GM12878 (cell line): ENCODE measurements around the gene GNA14. TPM values are rescaled to one million over a fixed set of nuclear protein-coding genes. Genes with fewer than 3 reads are reported as not detected.

Experiments
- ATAC-seq: fragments of 200-7000 bp; cut with Tn5 transposase; 3 replicates; pipeline ENCODE4 v1.9.1; 2020; ENCODE audit warnings: mild to moderate bottlenecking, moderate library complexity
- BruUV-seq: library from RNA; stranded (reverse); fragments of 400-500 nt; replicated peaks from 2 replicates; lab custom pipeline; 2021; lab: Mats Ljungman, UMichigan
- CTCF ChIA-PET: fragments of 300-600 bp; sonication (Branson Sonifier 250); formaldehyde crosslinking; extraction: SDS; loops from one replicate; lab custom pipeline; 2021; ENCODE audit warnings: inconsistent platforms; lab: Yijun Ruan, JAX
- POLR2A ChIA-PET: fragments of 350-600 bp; formaldehyde crosslinking; extraction: SDS; loops from one replicate; lab custom pipeline; 2021; ENCODE audit warnings: inconsistent platforms; lab: Charles Lee
- RAD21 ChIA-PET: fragments of 300-600 bp; sonication (Branson Sonifier 250); formaldehyde crosslinking; loops from one replicate; lab custom pipeline; 2023; ENCODE audit warnings: antibody characterized with exemption; ENCODE audit not compliant: unreplicated experiment; lab: Charles Lee
- SMC1A ChIA-PET: fragments of 300-600 bp; sonication (Branson Sonifier 250); formaldehyde crosslinking; loops from one replicate; lab custom pipeline; 2023; ENCODE audit not compliant: unreplicated experiment, uncharacterized antibody; lab: Charles Lee
- DNase-seq: peaks from one replicate; pipeline ENCODE4 v3.0.0-alpha.2; 2011; ENCODE audit warnings: low read depth, low spot score
- FAIRE-seq: peaks from 3 replicates; lab custom pipeline; 2011; peaks lifted over from hg19 to GRCh38; lab: Jason Lieb, UNC
- H2AFZ ChIP-seq: 2 replicates; pipeline ENCODE4 v1.6.0; 2011; ENCODE audit warnings: low read depth, low read length, control low read depth; ENCODE audit not compliant: control insufficient read depth
- H3K27ac ChIP-seq: 2 replicates; pipeline ENCODE4 v1.5.1; 2011; ENCODE audit warnings: control low read depth; ENCODE audit not compliant: control insufficient read depth, insufficient read depth
- H3K27me3 ChIP-seq, 2 experiments: replicated peaks in 1 of 2; 2 replicates each; pipeline versions ENCODE4 v1.6.0 to v1.6.1; 2011; ENCODE audit warnings: low read length in 1 of 2; ENCODE audit not compliant: control insufficient read depth in 2 of 2, insufficient read depth in 2 of 2
- H3K36me3 ChIP-seq, 2 experiments: 2 replicates each; pipeline ENCODE4 v1.5.1; 2011; ENCODE audit warnings: low read length in 1 of 2; ENCODE audit not compliant: control insufficient read depth in 2 of 2, insufficient read depth in 2 of 2
- H3K4me1 ChIP-seq: 2 replicates; pipeline ENCODE4 v1.6.1; 2011; ENCODE audit warnings: mild to moderate bottlenecking, low read length, moderate library complexity, mixed read lengths; ENCODE audit not compliant: control insufficient read depth, insufficient read depth
- H3K4me2 ChIP-seq: 2 replicates; pipeline ENCODE4 v1.6.0; 2011; ENCODE audit warnings: control low read depth; ENCODE audit not compliant: control insufficient read depth, insufficient read depth
- H3K4me3 ChIP-seq: fragments of 200-600 bp; sonication (generic); 2 replicates; pipeline ENCODE4 v1.5.1; 2016
- H3K79me2 ChIP-seq: 2 replicates; pipeline ENCODE4 v1.6.0; 2011; ENCODE audit warnings: low read length; ENCODE audit not compliant: control insufficient read depth, insufficient read depth
- H3K9ac ChIP-seq: 2 replicates; pipeline ENCODE4 v1.8.0; 2011; ENCODE audit warnings: low read length, control low read depth, mixed read lengths; ENCODE audit not compliant: control insufficient read depth, insufficient read depth
- H3K9me3 ChIP-seq: replicated peaks from 3 replicates; pipeline ENCODE4 v1.5.1; 2011; ENCODE audit warnings: mild to moderate bottlenecking, low read length; ENCODE audit not compliant: control insufficient read depth, insufficient read depth
- H4K20me1 ChIP-seq: 2 replicates; pipeline ENCODE4 v1.6.0; 2011; ENCODE audit not compliant: control insufficient read depth, insufficient read depth
- BACH1 ChIP-seq: fragments of 450-650 bp; IDR thresholded peaks from 2 replicates; pipeline ENCODE4 v1.6.1; 2017; ENCODE audit warnings: mild to moderate bottlenecking, borderline replicate concordance
- CEBPB ChIP-seq, 2 experiments: fragments of 150-350 bp in 1 of 2; IDR thresholded peaks; 2 replicates each; pipeline ENCODE4 v1.6.1; 2012 to 2014; ENCODE audit warnings: low read depth in 2 of 2, low read length in 2 of 2, borderline replicate concordance in 1 of 2, inconsistent platforms in 1 of 2
- ETV6 ChIP-seq, 2 experiments: fragments of 450-650 bp in 1 of 2; IDR thresholded peaks in 1 of 2; conservative IDR thresholded peaks in 1 of 2; 2 replicates each; pipeline ENCODE4 v1.6.1; 2014; ENCODE audit warnings: antibody characterized with exemption in 1 of 2, borderline replicate concordance in 1 of 2, low read depth in 1 of 2, mild to moderate bottlenecking in 1 of 2, moderate library complexity in 1 of 2
- JUND ChIP-seq: IDR thresholded peaks from 2 replicates; pipeline ENCODE4 v1.6.1; 2012; ENCODE audit warnings: low read depth, mild to moderate bottlenecking, low read length, improper control_type of control experiment, moderate library complexity
- KLF5 ChIP-seq: fragments of 450-650 bp; IDR thresholded peaks from 2 replicates; pipeline ENCODE4 v1.6.1; 2014; ENCODE audit warnings: mild to moderate bottlenecking; ENCODE audit not compliant: partially characterized antibody
- LARP7 ChIP-seq: fragments of 450-650 bp; IDR thresholded peaks from 2 replicates; pipeline ENCODE4 v1.6.1; 2017; ENCODE audit warnings: mild to moderate bottlenecking
- PML ChIP-seq: IDR thresholded peaks from 2 replicates; pipeline ENCODE4 v1.6.1; 2012; ENCODE audit warnings: low read length, inconsistent platforms
- RCOR1 ChIP-seq: conservative IDR thresholded peaks from 2 replicates; pipeline ENCODE4 v1.6.1; 2012; ENCODE audit warnings: low read depth, low read length, improper control_type of control experiment
- RELA ChIP-seq: fragments of 450-650 bp; IDR thresholded peaks from 2 replicates; pipeline ENCODE4 v1.8.0; 2014; ENCODE audit warnings: borderline replicate concordance; ENCODE audit not compliant: partially characterized antibody
- SUZ12 ChIP-seq: fragments of 200-600 bp; sonication (generic); IDR thresholded peaks from one replicate; pipeline ENCODE4 v1.6.1; 2018; ENCODE audit warnings: antibody characterized with exemption, mild to moderate bottlenecking; ENCODE audit not compliant: unreplicated experiment
- USF2 ChIP-seq: IDR thresholded peaks from 2 replicates; pipeline ENCODE4 v1.6.1; 2011; ENCODE audit warnings: low read depth, low read length, improper control_type of control experiment, borderline replicate concordance
- WGBS: methylation state at CpG from one replicate; pipeline ENCODE4 v1.1.6; 2016; ENCODE audit warnings: low lambda C conversion rate; ENCODE audit not compliant: insufficient replicate concordance, insufficient coverage; ENCODE audit errors: missing lambda C conversion rate; 5-methylcytosine and 5-hydroxymethylcytosine counted together
- in situ Hi-C: fragments of 300-500 bp; cut with MboI; formaldehyde crosslinking; loops from 9 replicates; pipeline ENCODE4 v1.14.3; 2018; ENCODE audit warnings: mixed read lengths
- intact Hi-C: fragments of 100-400 bp; cut with micrococcal nuclease; formaldehyde crosslinking; loops from one replicate; pipeline ENCODE4 v1.14.2; 2022; ENCODE audit not compliant: unreplicated experiment
- polyA plus RNA-seq, 11 experiments: library from polyadenylated mRNA; depleted of rRNA in 4 of 11; unstranded in 6 of 11; stranded (reverse) in 5 of 11; fragments of >200 nt; fragmentation: Nextera tagmentation in 4 of 11; fragmentation: Illumina TruSeq in 1 of 11; extraction: Ambion mirVana in 4 of 11; extraction: Trizol in 1 of 11; gene quantifications; 1 replicate in 1 of 11; 2 replicates in 10 of 11; pipeline versions ENCODE4 v1.2.1 to v1.2.3, GENCODE V29; 2011 to 2016; ENCODE audit warnings: inconsistent platforms in 2 of 11, missing spikeins in 2 of 11, low read depth in 1 of 11
- total RNA-seq, 4 experiments: library from RNA; depleted of rRNA in 3 of 4; stranded (reverse); fragments of >200 nt in 3 of 4; fragmentation: Illumina TruSeq in 1 of 4; extraction: Trizol in 1 of 4; gene quantifications; 2 replicates each; pipeline versions ENCODE4 v1.2.1 to v1.2.3, GENCODE V29; 2013 to 2021
- TF ChIP-seq, protein P1 (sequence below): fragments of 450-650 bp; formaldehyde crosslinking; IDR thresholded peaks from 2 replicates; pipeline ENCODE4 v1.4.0; 2020; ENCODE audit warnings: mild to moderate bottlenecking, moderate library complexity
- TF ChIP-seq, protein P2 (sequence below): fragments of 450-650 bp; IDR thresholded peaks from 2 replicates; pipeline ENCODE4 v1.6.1; 2018; ENCODE audit warnings: borderline replicate concordance, mild to moderate bottlenecking; ENCODE audit not compliant: partially characterized antibody
- TF ChIP-seq, protein P3 (sequence below): fragments of 450-650 bp; IDR thresholded peaks from 2 replicates; pipeline ENCODE4 v1.6.1; 2017; ENCODE audit warnings: mild to moderate bottlenecking

GNA14 gene
- total and polyA plus RNA-seq, 10 of the 15 experiments (the other 5 are each of a cell fraction or from before 2014, with no cell fraction given) = 0.17 TPM; not detected in 9

GRCh38 chr9:77663754-77664153, 15.6 kb upstream of the GNA14 start (continued):
- no peak for TF ChIP-seq CEBPB (IDR thresholded peaks at IDR 0.05; ENCODE audit: borderline replicate concordance in 1 of 2, low read depth in 2 of 2, low read length in 2 of 2)
- TF ChIP-seq KLF5 = no peak
- TF ChIP-seq RCOR1 = no peak
- no peak for TF ChIP-seq JUND

DNA sequence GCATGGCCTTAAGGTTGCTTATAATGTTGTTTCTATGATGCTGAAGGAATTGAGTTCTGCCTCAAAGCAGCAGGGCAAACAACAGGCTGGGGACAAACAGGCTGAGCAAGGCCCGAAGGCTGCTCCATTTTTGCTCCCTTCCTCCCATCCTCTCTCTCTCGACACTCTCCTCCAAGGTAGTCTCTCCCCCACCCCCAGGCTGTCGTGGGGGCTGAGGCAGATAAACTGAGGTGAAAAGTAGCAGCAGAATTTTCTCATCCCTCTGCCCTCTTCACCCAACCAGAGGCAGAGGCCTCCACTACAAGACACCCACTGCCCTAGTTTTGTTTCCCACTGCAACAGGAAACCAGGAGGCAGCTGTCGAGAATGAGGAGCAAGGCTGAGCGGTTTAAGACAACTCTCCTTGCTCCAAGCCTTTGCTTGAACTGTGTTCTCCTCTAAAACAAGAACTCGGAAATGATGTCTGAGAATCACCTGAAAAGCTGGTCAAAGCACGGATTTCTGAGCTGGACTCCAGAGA, 13.5 kb upstream of the GNA14 start:
- POLR2A ChIA-PET = no interaction called here
- H3K79me2 ChIP-seq = no peaks in the 10 kb centered on the region
- CTCF ChIA-PET = no interaction called here
- no peaks in the 10 kb centered on the region for H3K27me3 ChIP-seq
- no peak for DNase-seq
- intact Hi-C loops = no loop called here
- H3K9me3 ChIP-seq = no peaks in the 10 kb centered on the region
- BruUV-seq = no TSS peak
- no peaks in the 10 kb centered on the region for H3K36me3 ChIP-seq
- RAD21 ChIA-PET = no interaction called here
- H3K4me1 ChIP-seq = no peaks in the 10 kb centered on the region
- in situ Hi-C loops = no loop called here
- H3K27ac ChIP-seq = no peak overlapping the region
- SMC1A ChIA-PET = interaction anchor here (0.6 kb wide), 1 partner anchor 78 kb away, joined by 3 read pairs; no protein-coding TSS in a partner anchor
- no peak overlapping the region for H2AFZ ChIP-seq
- H3K9ac ChIP-seq = no peak overlapping the region
- ATAC-seq = no peak
- WGBS = 16% methylated on average over 7 of the region's 7 CpGs
- no peak for FAIRE-seq
- no peak overlapping the region for H3K4me3 ChIP-seq
- no peak overlapping the region for H3K4me2 ChIP-seq
- H4K20me1 ChIP-seq = no peaks in the 10 kb centered on the region
- no peak for TF ChIP-seq PML
- TF ChIP-seq, protein P1, sequence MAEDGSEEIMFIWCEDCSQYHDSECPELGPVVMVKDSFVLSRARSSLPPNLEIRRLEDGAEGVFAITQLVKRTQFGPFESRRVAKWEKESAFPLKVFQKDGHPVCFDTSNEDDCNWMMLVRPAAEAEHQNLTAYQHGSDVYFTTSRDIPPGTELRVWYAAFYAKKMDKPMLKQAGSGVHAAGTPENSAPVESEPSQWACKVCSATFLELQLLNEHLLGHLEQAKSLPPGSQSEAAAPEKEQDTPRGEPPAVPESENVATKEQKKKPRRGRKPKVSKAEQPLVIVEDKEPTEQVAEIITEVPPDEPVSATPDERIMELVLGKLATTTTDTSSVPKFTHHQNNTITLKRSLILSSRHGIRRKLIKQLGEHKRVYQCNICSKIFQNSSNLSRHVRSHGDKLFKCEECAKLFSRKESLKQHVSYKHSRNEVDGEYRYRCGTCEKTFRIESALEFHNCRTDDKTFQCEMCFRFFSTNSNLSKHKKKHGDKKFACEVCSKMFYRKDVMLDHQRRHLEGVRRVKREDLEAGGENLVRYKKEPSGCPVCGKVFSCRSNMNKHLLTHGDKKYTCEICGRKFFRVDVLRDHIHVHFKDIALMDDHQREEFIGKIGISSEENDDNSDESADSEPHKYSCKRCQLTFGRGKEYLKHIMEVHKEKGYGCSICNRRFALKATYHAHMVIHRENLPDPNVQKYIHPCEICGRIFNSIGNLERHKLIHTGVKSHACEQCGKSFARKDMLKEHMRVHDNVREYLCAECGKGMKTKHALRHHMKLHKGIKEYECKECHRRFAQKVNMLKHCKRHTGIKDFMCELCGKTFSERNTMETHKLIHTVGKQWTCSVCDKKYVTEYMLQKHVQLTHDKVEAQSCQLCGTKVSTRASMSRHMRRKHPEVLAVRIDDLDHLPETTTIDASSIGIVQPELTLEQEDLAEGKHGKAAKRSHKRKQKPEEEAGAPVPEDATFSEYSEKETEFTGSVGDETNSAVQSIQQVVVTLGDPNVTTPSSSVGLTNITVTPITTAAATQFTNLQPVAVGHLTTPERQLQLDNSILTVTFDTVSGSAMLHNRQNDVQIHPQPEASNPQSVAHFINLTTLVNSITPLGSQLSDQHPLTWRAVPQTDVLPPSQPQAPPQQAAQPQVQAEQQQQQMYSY (CRISPR knock-in tag) = no peak
- TF ChIP-seq LARP7 = no peak
- TF ChIP-seq USF2 = no peak
- TF ChIP-seq ETV6 (conservative IDR thresholded peaks at IDR 0.05 in 1 of 2, IDR thresholded peaks at IDR 0.05 in 1 of 2; ENCODE audit: borderline replicate concordance in 1 of 2, low read depth in 1 of 2) = no peak
- no peak for TF ChIP-seq BACH1
- TF ChIP-seq RELA = no peak
- TF ChIP-seq, protein P2, sequence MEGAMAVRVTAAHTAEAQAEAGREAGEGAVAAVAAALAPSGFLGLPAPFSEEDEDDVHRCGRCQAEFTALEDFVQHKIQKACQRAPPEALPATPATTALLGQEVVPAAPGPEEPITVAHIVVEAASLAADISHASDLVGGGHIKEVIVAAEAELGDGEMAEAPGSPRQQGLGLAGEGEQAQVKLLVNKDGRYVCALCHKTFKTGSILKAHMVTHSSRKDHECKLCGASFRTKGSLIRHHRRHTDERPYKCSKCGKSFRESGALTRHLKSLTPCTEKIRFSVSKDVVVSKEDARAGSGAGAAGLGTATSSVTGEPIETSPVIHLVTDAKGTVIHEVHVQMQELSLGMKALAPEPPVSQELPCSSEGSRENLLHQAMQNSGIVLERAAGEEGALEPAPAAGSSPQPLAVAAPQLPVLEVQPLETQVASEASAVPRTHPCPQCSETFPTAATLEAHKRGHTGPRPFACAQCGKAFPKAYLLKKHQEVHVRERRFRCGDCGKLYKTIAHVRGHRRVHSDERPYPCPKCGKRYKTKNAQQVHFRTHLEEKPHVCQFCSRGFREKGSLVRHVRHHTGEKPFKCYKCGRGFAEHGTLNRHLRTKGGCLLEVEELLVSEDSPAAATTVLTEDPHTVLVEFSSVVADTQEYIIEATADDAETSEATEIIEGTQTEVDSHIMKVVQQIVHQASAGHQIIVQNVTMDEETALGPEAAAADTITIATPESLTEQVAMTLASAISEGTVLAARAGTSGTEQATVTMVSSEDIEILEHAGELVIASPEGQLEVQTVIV = no peak
- TF ChIP-seq, protein P3, sequence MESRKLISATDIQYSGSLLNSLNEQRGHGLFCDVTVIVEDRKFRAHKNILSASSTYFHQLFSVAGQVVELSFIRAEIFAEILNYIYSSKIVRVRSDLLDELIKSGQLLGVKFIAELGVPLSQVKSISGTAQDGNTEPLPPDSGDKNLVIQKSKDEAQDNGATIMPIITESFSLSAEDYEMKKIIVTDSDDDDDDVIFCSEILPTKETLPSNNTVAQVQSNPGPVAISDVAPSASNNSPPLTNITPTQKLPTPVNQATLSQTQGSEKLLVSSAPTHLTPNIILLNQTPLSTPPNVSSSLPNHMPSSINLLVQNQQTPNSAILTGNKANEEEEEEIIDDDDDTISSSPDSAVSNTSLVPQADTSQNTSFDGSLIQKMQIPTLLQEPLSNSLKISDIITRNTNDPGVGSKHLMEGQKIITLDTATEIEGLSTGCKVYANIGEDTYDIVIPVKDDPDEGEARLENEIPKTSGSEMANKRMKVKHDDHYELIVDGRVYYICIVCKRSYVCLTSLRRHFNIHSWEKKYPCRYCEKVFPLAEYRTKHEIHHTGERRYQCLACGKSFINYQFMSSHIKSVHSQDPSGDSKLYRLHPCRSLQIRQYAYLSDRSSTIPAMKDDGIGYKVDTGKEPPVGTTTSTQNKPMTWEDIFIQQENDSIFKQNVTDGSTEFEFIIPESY = no peak
- no peak for TF ChIP-seq SUZ12
